ENCODE measurements around the gene AQP12A.
A peak's percentile ranks its signal among the peaks of the same experiment; 100 is the strongest.

AQP12A gene

GRCh38 chr2:240730501-240731177 lies 39.0 kb downstream of the AQP12A start:
- TF ChIP-seq CTCF (IDR thresholded peaks at IDR 0.05; ENCODE audit: low read depth, low read length) = no peak

GRCh38 chr2:240731178-240731545 lies 39.5 kb downstream of the AQP12A start:
- TF ChIP-seq CTCF (IDR thresholded peaks at IDR 0.05; ENCODE audit: low read depth, low read length) = no peak
- Histone ChIP-seq H3K9me3 (no peaks in the 10 kb centered on the region), H3K27me3 (no peaks in the 10 kb centered on the region), H3K36me3 (peaks cover 6% of the 10 kb centered on the region), H3K4me1 (no peaks in the 10 kb centered on the region; the same call in 1 of the 2 replicates), H3K4me3 (ENCODE audit: low read depth, low read length) (no peak overlapping the region)
- no peak for DNase-seq

More at GRCh38 chr2:240730501-240731177, 39.0 kb downstream of the AQP12A start:
- no peaks in the 10 kb centered on the region for H3K9me3 ChIP-seq
- no peaks in the 10 kb centered on the region for H3K27me3 ChIP-seq
- no peak overlapping the region for H3K4me3 ChIP-seq (ENCODE audit: low read depth, low read length)
- no peak for DNase-seq
- H3K36me3 ChIP-seq = peaks cover 6% of the 10 kb centered on the region
- no peaks in the 10 kb centered on the region; the same call in 1 of the 2 replicates for H3K4me1 ChIP-seq

GRCh38 chr2:240732184-240732583 lies 40.5 kb downstream of the AQP12A start:
- Histone ChIP-seq H3K27me3 (no peaks in the 10 kb centered on the region), H3K4me1 (no peaks in the 10 kb centered on the region; the same call in 1 of the 2 replicates), H3K9me3 (no peaks in the 10 kb centered on the region), H3K36me3 (peaks cover 9% of the 10 kb centered on the region), H3K4me3 (ENCODE audit: low read depth, low read length) (no peak overlapping the region)
- no peak for TF ChIP-seq CTCF (IDR thresholded peaks at IDR 0.05; ENCODE audit: low read depth, low read length)
- no peak for DNase-seq

- Histone ChIP-seq H3K9me3 (no peaks in the 10 kb centered on the region), H3K36me3 (peaks cover 9% of the 10 kb centered on the region), H3K4me1 (peaks cover 5% of the 10 kb centered on the region; the same call in 1 of the 2 replicates), H3K27me3 (no peaks in the 10 kb centered on the region), H3K4me3 (ENCODE audit: low read depth, low read length) (no peak overlapping the region)
- TF ChIP-seq CTCF (IDR thresholded peaks at IDR 0.05; ENCODE audit: low read depth, low read length) = no peak
- DNase-seq = peak; percentile 42
Observed at GRCh38 chr2:240732911-240733622, 41.4 kb downstream of the AQP12A start.

GRCh38 chr2:240733803-240734495 lies 42.3 kb downstream of the AQP12A start:
- TF ChIP-seq CTCF (IDR thresholded peaks at IDR 0.05; ENCODE audit: low read depth, low read length) = no peak
- H3K27me3 ChIP-seq = no peaks in the 10 kb centered on the region
- H3K36me3 ChIP-seq = peaks cover 9% of the 10 kb centered on the region
- DNase-seq = no peak
- H3K4me3 ChIP-seq (ENCODE audit: low read depth, low read length) = no peak overlapping the region
- no peaks in the 10 kb centered on the region for H3K9me3 ChIP-seq
- H3K4me1 ChIP-seq = peaks cover 7% of the 10 kb centered on the region; the same call in 1 of the 2 replicates
